GM18526 (cell line): Measurements from ENCODE around the gene OR2M2.

Experiments used
- POLR2A ChIP-seq: IDR thresholded peaks from 3 replicates; pipeline ENCODE4 v1.6.1; 2011; ENCODE audit not compliant: insufficient read length; ENCODE audit errors: extremely low read depth

OR2M2 gene

GRCh38 chr1:248174521-248174920 is at the start of gene OR2M2:
OR2M2 (plus strand) TSS chr1:248174821; CDS start chr1:248179986, 5,165 bp downstream.
- TF ChIP-seq POLR2A, result no peak

- TF ChIP-seq POLR2A, result no peak
Observed at GRCh38 chr1:248127653-248128052, 47.0 kb upstream of the OR2M2 start.

- no peak for TF ChIP-seq POLR2A
Observed at GRCh38 chr1:248136811-248137210, 37.8 kb upstream of the OR2M2 start.

GRCh38 chr1:248140846-248141245 is 33.8 kb upstream of the OR2M2 start:
- no peak for TF ChIP-seq POLR2A

GRCh38 chr1:248143311-248143710 is 31.3 kb upstream of the OR2M2 start:
- no peak for TF ChIP-seq POLR2A

- TF ChIP-seq POLR2A, result no peak
Observed at GRCh38 chr1:248144513-248145198, 30.0 kb upstream of the OR2M2 start, which contains the start of gene OR2M5. OR2M5 (plus strand) TSS chr1:248145148; CDS start chr1:248145148, 0 bp downstream.

- TF ChIP-seq POLR2A, result no peak
Observed at GRCh38 chr1:248152056-248152827, 22.4 kb upstream of the OR2M2 start.

- no peak for TF ChIP-seq POLR2A
Observed at GRCh38 chr1:248155927-248156326, 18.7 kb upstream of the OR2M2 start.

GRCh38 chr1:248158758-248159157 is 15.9 kb upstream of the OR2M2 start:
- no peak for TF ChIP-seq POLR2A

- TF ChIP-seq POLR2A, result no peak
Observed at GRCh38 chr1:248164031-248164430, 10.6 kb upstream of the OR2M2 start.

GRCh38 chr1:248165186-248165585 is 9.4 kb upstream of the OR2M2 start:
- TF ChIP-seq POLR2A, result no peak

- no peak for TF ChIP-seq POLR2A
Observed at GRCh38 chr1:248183996-248184395, 9.4 kb downstream of the OR2M2 start.

- no peak for TF ChIP-seq POLR2A
Observed at GRCh38 chr1:248187363-248187762, 12.7 kb downstream of the OR2M2 start.

GRCh38 chr1:248189026-248189425 is 14.4 kb downstream of the OR2M2 start:
- TF ChIP-seq POLR2A, result no peak

GRCh38 chr1:248194117-248194516 is 19.5 kb downstream of the OR2M2 start:
- no peak for TF ChIP-seq POLR2A

- TF ChIP-seq POLR2A, result no peak
Observed at GRCh38 chr1:248196965-248197364, 22.3 kb downstream of the OR2M2 start, which contains the start of gene OR2M3. OR2M3 (plus strand) TSS chr1:248197265; CDS start chr1:248203068, 5,803 bp downstream.
